ENCODE results near the gene TOP2A. TPM values are rescaled to one million over a fixed set of nuclear protein-coding genes. Genes with fewer than 3 reads are reported as not detected.

TOP2A gene
- total and polyA plus RNA-seq, 10 donors = 5.5 to 37.5 (median 13.5) TPM

DNA sequence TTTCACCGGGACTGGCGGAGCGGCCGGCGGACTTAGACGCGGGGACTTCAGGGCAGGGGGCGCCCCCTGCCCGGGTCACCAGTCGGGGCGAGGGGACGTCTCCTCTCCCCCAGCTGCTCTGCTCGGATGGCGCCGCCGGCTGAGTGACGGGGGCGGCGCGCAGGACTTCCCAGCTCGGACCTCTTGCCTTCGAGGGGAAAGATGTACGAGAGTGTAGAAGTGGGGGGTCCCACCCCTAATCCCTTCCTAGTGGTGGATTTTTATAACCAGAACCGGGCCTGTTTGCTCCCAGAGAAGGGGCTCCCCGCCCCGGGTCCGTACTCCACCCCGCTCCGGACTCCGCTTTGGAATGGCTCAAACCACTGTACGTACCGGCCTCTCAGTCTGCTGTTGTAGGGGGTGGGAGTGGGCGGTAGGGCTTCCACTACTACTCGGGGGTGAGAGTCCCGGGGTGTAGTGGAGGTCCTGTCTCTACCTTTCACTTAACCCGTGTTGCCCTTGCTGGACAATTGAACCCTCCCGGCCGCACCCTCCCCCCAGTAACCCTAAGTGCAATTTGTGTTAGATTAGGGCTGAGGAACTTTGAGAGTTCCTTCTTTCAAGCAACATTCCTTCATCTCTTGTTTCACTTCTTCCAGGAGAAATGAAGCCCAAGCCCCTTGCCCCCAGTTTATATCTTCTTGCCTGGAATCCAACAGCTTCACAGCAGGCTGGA is 75.0 kb downstream of the TOP2A start:
- WGBS, 5 donors = 10 to 33% (median 18%) methylated on average over 18 to 38 of the region's 38 CpGs
- peaks cover 64 to 100% (median 91%) of the 10 kb centered on the region in 6 donors for H3K4me1 ChIP-seq
- H3K36me3 ChIP-seq = peaks cover 0 to 24% (median 0%) of the 10 kb centered on the region in 6 donors
- no peak for DNase-seq
- intact Hi-C loops (cut with DNase I; ENCODE audit: low total_unique reads) = no loop called here
- H3K27me3 ChIP-seq (replicated peaks in 1 of 7) = no peaks in the 10 kb centered on the region
- TF ChIP-seq, protein P1, sequence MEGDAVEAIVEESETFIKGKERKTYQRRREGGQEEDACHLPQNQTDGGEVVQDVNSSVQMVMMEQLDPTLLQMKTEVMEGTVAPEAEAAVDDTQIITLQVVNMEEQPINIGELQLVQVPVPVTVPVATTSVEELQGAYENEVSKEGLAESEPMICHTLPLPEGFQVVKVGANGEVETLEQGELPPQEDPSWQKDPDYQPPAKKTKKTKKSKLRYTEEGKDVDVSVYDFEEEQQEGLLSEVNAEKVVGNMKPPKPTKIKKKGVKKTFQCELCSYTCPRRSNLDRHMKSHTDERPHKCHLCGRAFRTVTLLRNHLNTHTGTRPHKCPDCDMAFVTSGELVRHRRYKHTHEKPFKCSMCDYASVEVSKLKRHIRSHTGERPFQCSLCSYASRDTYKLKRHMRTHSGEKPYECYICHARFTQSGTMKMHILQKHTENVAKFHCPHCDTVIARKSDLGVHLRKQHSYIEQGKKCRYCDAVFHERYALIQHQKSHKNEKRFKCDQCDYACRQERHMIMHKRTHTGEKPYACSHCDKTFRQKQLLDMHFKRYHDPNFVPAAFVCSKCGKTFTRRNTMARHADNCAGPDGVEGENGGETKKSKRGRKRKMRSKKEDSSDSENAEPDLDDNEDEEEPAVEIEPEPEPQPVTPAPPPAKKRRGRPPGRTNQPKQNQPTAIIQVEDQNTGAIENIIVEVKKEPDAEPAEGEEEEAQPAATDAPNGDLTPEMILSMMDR (IDR thresholded peaks at IDR 0.05 in 8 of 11, conservative IDR thresholded peaks at IDR 0.05 in 3 of 11) = no peak
- TF ChIP-seq POLR2A (IDR thresholded peaks at IDR 0.05) (no peak), POLR2AphosphoS5 (IDR thresholded peaks at IDR 0.05) (no peak)
- H3K9me3 ChIP-seq = no peaks in the 10 kb centered on the region
- H3K4me3 ChIP-seq = peak overlapping the region; percentile 58 to 81 (median 68)
- peak overlapping the region; percentile 78 to 97 (median 94) for H3K27ac ChIP-seq

DNA sequence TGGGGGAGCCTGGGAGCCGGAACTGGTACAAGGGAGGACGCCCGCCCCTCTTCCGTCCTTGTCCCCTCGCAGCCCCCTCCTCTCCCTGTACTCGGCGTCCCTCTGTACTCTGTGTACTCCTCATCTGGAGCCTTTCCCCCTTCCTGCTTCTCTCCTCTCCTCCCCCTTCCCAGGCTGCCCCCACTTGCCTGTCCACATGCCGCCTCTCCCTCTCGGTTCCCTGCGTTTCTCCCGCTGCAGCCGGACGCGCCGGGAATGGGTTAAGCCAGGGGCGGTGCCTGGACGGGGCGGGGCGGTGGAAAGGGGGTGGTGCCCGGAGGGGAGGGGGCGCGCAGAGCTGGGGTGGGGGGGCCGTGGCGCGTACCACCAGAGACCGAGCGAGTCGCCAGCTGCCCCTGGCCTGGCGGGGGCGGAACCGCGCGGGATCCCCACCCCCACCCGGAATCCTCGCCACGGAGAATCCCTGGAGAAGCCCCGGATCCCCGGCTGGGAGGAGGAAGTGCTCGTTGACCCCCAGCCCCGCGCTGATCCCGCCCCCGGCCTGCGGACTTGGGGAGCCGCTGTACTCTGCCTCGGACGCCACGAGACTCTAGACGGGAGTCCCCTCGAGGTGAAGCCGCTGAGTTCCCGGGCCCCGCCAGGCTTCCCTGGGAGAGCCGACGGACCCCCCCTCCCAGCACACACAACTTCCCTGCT is 75.7 kb downstream of the TOP2A start:
- no peaks in the 10 kb centered on the region for H3K9me3 ChIP-seq
- peaks cover 0 to 27% (median 0%) of the 10 kb centered on the region in 6 donors for H3K36me3 ChIP-seq
- H3K27ac ChIP-seq = peak overlapping the region; percentile 78 to 97 (median 94)
- 1 to 4% (median 2%) methylated on average over 32 to 55 of the region's 55 CpGs for WGBS, 5 donors
- H3K27me3 ChIP-seq (replicated peaks in 1 of 7) = no peaks in the 10 kb centered on the region
- peaks cover 60 to 100% (median 91%) of the 10 kb centered on the region in 6 donors for H3K4me1 ChIP-seq
- H3K4me3 ChIP-seq = peak overlapping the region; percentile 58 to 81 (median 68)
- TF ChIP-seq POLR2A (IDR thresholded peaks at IDR 0.05) (no peak), POLR2AphosphoS5 (IDR thresholded peaks at IDR 0.05) (peak; percentile 75 to 78 (median 76))
- peak; percentile 93 for DNase-seq
- intact Hi-C loops (cut with DNase I; ENCODE audit: low total_unique reads) = no loop called here

DNA sequence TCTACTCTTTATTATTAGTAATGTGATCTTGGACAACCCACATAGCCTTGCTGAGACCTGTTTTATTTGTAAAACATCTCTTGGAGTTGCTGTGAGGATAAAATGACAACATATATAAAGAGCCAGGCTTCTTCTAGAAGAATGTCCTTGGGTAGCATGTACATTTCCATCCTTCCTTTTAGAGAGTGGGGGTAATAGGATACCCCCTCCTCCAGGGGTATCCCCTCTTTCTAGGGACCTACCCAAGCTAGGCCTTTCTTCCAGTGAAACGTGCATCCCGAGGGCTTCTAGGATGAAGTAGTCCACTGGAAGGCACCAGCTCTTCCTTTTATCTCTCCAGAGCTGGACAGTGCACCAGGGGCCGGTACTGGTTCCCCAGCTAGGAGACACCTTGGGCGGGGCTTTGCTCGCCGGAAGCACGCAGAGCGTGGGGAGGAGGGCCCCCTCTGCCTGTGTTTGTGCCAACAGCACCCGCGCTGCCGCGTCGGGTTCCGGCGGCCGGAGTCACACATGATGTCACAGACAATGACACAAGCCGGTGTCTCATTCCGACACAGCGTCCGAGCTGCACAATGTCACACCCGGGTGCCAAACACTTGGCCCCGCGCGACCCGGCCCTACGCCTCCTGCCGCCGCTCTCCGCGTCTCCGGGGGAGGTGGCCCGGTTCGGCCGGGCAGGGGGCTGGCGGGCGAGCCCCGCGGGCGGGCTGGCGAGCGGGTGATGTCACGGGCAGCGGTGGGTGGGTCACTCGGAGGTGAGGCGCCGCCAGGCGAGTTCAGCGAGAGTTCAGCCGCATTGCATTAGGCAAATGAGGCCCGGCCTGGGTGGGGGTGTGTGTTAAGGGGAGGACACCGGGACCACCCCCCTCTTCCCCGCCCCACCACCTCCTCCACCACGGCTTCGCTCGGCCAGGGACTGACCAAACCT is 76.6 kb downstream of the TOP2A start:
- peak; percentile 99 for DNase-seq
- H3K36me3 ChIP-seq = peaks cover 0 to 34% (median 0%) of the 10 kb centered on the region in 6 donors
- TF ChIP-seq, protein P1 (IDR thresholded peaks at IDR 0.05 in 8 of 11, conservative IDR thresholded peaks at IDR 0.05 in 3 of 11) = peak in 9 of 11 experiments; percentile 19 to 77 (median 62)
- TF ChIP-seq POLR2A (IDR thresholded peaks at IDR 0.05) = peak; percentile 8 to 36 (median 30)
- peak; percentile 91 to 98 (median 96) for TF ChIP-seq POLR2AphosphoS5 (IDR thresholded peaks at IDR 0.05)
- H3K4me3 ChIP-seq = peak overlapping the region; percentile 58 to 81 (median 68)
- intact Hi-C loops (cut with DNase I; ENCODE audit: low total_unique reads) = no loop called here
- H3K4me1 ChIP-seq = peaks cover 53 to 100% (median 91%) of the 10 kb centered on the region in 6 donors
- H3K27ac ChIP-seq = peak overlapping the region; percentile 78 to 97 (median 94)
- H3K27me3 ChIP-seq (replicated peaks in 1 of 7) = no peaks in the 10 kb centered on the region
- no peaks in the 10 kb centered on the region for H3K9me3 ChIP-seq
- 0 to 5% (median 1%) methylated on average over 13 to 55 of the region's 55 CpGs for WGBS, 5 donors

DNA sequence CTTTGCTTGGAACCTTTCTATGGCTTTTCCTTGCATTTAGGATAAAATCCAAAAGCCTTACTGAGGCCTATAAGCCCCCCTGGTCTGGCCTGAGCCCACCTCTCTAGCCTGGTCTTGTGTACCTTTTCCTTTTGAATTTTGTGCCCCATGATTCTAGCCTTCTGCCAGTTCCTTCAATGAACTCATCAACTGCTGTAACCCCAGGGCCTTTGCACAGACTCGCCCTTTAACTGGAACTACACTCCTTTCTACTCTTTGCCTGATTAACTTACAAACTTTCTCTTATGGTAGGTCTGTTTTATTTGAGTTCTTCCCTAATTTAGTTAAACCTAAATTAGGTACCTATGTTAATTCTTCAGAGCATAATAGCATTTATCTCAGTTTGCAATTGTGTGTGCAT is 77.4 kb downstream of the TOP2A start:
- intact Hi-C loops (cut with DNase I; ENCODE audit: low total_unique reads) = no loop called here
- peak overlapping the region in 5 of 8 donors; percentile 66 to 81 (median 78) for H3K4me3 ChIP-seq

More for the DNA sequence above, 77.4 kb downstream of the TOP2A start:
- no peak for DNase-seq
- 94 to 100% (median 100%) methylated on average over 1 of the region's 1 CpG for WGBS, 5 donors
- no peaks in the 10 kb centered on the region for H3K9me3 ChIP-seq
- peaks cover 0 to 34% (median 0%) of the 10 kb centered on the region in 6 donors for H3K36me3 ChIP-seq
- peak overlapping the region; percentile 78 to 97 (median 94) for H3K27ac ChIP-seq
- H3K4me1 ChIP-seq = peaks cover 55 to 100% (median 91%) of the 10 kb centered on the region in 6 donors
- no peaks in the 10 kb centered on the region for H3K27me3 ChIP-seq (replicated peaks in 1 of 7)
- TF ChIP-seq POLR2AphosphoS5 (IDR thresholded peaks at IDR 0.05) = no peak
- no peak for TF ChIP-seq POLR2A (IDR thresholded peaks at IDR 0.05)
- TF ChIP-seq, protein P1 (IDR thresholded peaks at IDR 0.05 in 8 of 11, conservative IDR thresholded peaks at IDR 0.05 in 3 of 11) = no peak
